HG03175 (cell line): ENCODE data around the gene CBX8.

Source experiments
- ATAC-seq: cut with Tn5 transposase; IDR thresholded peaks from one replicate; pipeline ENCODE4 v1.9.1; 2021; ENCODE audit warnings: mild to moderate bottlenecking, moderate library complexity; ENCODE audit not compliant: unreplicated experiment

Gene CBX8

GRCh38 chr17:79835953-79836509 is 39.2 kb upstream of the CBX8 start:
- no peak for ATAC-seq

GRCh38 chr17:79835470-79835899 is 38.6 kb upstream of the CBX8 start:
- no peak for ATAC-seq

GRCh38 chr17:79834565-79835469 is 37.9 kb upstream of the CBX8 start:
- ATAC-seq: no peak

GRCh38 chr17:79833744-79834564 is 37.1 kb upstream of the CBX8 start:
- no peak for ATAC-seq

GRCh38 chr17:79833110-79833450 is 36.2 kb upstream of the CBX8 start:
- ATAC-seq: no peak

GRCh38 chr17:79832218-79833109 is 35.6 kb upstream of the CBX8 start:
- ATAC-seq: no peak

- no peak for ATAC-seq
Measured at GRCh38 chr17:79831265-79832217, 34.7 kb upstream of the CBX8 start.

GRCh38 chr17:79830763-79831264 is 33.9 kb upstream of the CBX8 start:
- no peak for ATAC-seq

- no peak for ATAC-seq
Measured at GRCh38 chr17:79830303-79830702, 33.4 kb upstream of the CBX8 start.

- ATAC-seq: no peak
Measured at GRCh38 chr17:79829457-79829856, 32.6 kb upstream of the CBX8 start.

- ATAC-seq: no peak
Measured at GRCh38 chr17:79829004-79829403, 32.1 kb upstream of the CBX8 start.

- no peak for ATAC-seq
Measured at GRCh38 chr17:79826841-79827578, 30.1 kb upstream of the CBX8 start.

GRCh38 chr17:79826204-79826680 is 29.4 kb upstream of the CBX8 start:
- ATAC-seq: no peak

GRCh38 chr17:79825580-79825921 is 28.7 kb upstream of the CBX8 start:
- ATAC-seq: no peak

- ATAC-seq: no peak
Measured at GRCh38 chr17:79824893-79825579, 28.2 kb upstream of the CBX8 start.

GRCh38 chr17:79824234-79824633 is 27.4 kb upstream of the CBX8 start:
- no peak for ATAC-seq

- ATAC-seq: no peak
Measured at GRCh38 chr17:79822583-79823124, 25.8 kb upstream of the CBX8 start.
